Common myeloid progenitor, CD34-positive (primary cell): ENCODE results near the gene FAM204A.

Experiments
- CTCF ChIA-PET: fragments of 350-600 bp; sonication (Branson Sonifier 250); formaldehyde crosslinking; loops from one replicate; lab custom pipeline; 2021; ENCODE audit warnings: antibody characterized with exemption; lab: Charles Lee
- POLR2A ChIA-PET: fragments of 350-600 bp; sonication (Branson Sonifier 250); formaldehyde crosslinking; loops from one replicate; lab custom pipeline; 2021; ENCODE audit warnings: antibody characterized with exemption; lab: Charles Lee
- DNase-seq, 3 donors: peaks; one replicate each; pipeline versions ENCODE4 v3.0.0 to v3.0.0-alpha.2; 2013
- H3K27ac ChIP-seq, 2 experiments: 1 replicate in 1 of 2; 2 replicates in 1 of 2; pipeline ENCODE4 v1.7.0; 2013; ENCODE audit warnings: inconsistent platforms in 2 of 2, low read length in 2 of 2, mild to moderate bottlenecking in 2 of 2, low read depth in 1 of 2, moderate library complexity in 1 of 2; ENCODE audit not compliant: severe bottlenecking in 2 of 2, insufficient read depth in 1 of 2, poor library complexity in 1 of 2
- H3K27me3 ChIP-seq, 5 experiments: replicated peaks in 2 of 5; 1 replicate in 3 of 5; 2 replicates in 2 of 5; pipeline versions ENCODE4 v1.6.1 to v1.7.0; 2013; ENCODE audit warnings: low read length in 4 of 5, mild to moderate bottlenecking in 2 of 5, moderate library complexity in 2 of 5, inconsistent platforms in 1 of 5; ENCODE audit not compliant: insufficient read depth in 5 of 5, control insufficient read depth in 4 of 5
- H3K36me3 ChIP-seq, 4 experiments: 1 replicate in 2 of 4; 2 replicates in 2 of 4; pipeline versions ENCODE4 v1.6.1 to v1.7.0; 2013; ENCODE audit warnings: low read length in 3 of 4, control low read depth in 1 of 4, mild to moderate bottlenecking in 1 of 4; ENCODE audit not compliant: control insufficient read depth in 4 of 4, insufficient read depth in 4 of 4
- H3K4me1 ChIP-seq, 4 experiments: 1 replicate in 3 of 4; 2 replicates in 1 of 4; pipeline versions ENCODE4 v1.6.1 to v1.7.1; 2013; ENCODE audit warnings: low read length in 3 of 4, mild to moderate bottlenecking in 3 of 4, control low read depth in 1 of 4, inconsistent platforms in 1 of 4, moderate library complexity in 1 of 4; ENCODE audit not compliant: control insufficient read depth in 4 of 4, insufficient read depth in 4 of 4; ENCODE audit errors: control extremely low read depth in 1 of 4
- H3K4me3 ChIP-seq, 7 experiments: 1 replicate in 4 of 7; 2 replicates in 3 of 7; pipeline versions ENCODE4 v1.5.1 to v1.7.0; 2013; ENCODE audit warnings: mild to moderate bottlenecking in 7 of 7, low read length in 6 of 7, moderate library complexity in 6 of 7, inconsistent platforms in 2 of 7, low read depth in 2 of 7, control low read depth in 1 of 7; ENCODE audit not compliant: insufficient read depth in 4 of 7, control insufficient read depth in 1 of 7; ENCODE audit errors: extremely low read depth in 1 of 7
- H3K9me3 ChIP-seq, 5 experiments: 1 replicate in 4 of 5; 2 replicates in 1 of 5; pipeline versions ENCODE4 v1.6.1 to v1.7.1; 2013; ENCODE audit warnings: low read length in 4 of 5, mild to moderate bottlenecking in 2 of 5, inconsistent platforms in 1 of 5, low read depth in 1 of 5, moderate library complexity in 1 of 5; ENCODE audit not compliant: control insufficient read depth in 4 of 5, insufficient read depth in 2 of 5; ENCODE audit errors: control extremely low read depth in 1 of 5
- WGBS: methylation state at CpG from one replicate; pipeline ENCODE4 v1.1.5; 2013; ENCODE audit not compliant: insufficient coverage; 5-methylcytosine and 5-hydroxymethylcytosine counted together

The FAM204A gene

DNA sequence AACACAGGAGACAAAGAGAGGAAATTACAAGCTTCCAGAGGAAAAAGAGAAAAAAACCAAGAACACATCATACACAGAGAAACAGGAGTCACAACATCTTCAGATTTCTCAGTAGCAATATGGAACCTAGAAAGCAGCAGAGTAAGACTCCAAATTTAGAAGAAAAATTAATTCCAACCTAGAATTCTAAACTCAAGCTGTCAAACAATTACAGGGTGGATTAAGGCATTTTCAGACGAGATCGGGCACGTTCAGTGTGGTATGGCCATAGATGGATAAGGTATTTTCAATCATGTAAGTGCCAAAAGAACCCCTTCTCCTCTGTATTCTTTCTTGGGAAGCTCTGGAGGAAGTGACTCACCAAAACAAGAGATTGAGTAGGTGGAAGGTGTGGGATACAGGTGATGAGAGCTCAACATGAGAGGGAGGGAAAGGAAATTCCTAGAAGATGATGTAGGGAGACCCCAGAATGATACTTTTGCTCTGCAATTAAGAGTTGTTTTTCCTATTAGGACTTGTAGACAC, 51.6 kb downstream of the FAM204A start:
- no peak overlapping the region for H3K27ac ChIP-seq
- peaks cover 3 to 36% (median 8%) of the 10 kb centered on the region in 5 experiments for H3K27me3 ChIP-seq
- CTCF ChIA-PET, result no interaction called here
- WGBS, result 100% methylated on average over 3 of the region's 3 CpGs
- no peaks in the 10 kb centered on the region for H3K4me1 ChIP-seq
- no peaks in the 10 kb centered on the region for H3K36me3 ChIP-seq
- POLR2A ChIA-PET, result no interaction called here
- no peak overlapping the region for H3K4me3 ChIP-seq
- DNase-seq, result no peak
- peaks cover 0 to 3% (median 0%) of the 10 kb centered on the region in 5 experiments for H3K9me3 ChIP-seq

DNA sequence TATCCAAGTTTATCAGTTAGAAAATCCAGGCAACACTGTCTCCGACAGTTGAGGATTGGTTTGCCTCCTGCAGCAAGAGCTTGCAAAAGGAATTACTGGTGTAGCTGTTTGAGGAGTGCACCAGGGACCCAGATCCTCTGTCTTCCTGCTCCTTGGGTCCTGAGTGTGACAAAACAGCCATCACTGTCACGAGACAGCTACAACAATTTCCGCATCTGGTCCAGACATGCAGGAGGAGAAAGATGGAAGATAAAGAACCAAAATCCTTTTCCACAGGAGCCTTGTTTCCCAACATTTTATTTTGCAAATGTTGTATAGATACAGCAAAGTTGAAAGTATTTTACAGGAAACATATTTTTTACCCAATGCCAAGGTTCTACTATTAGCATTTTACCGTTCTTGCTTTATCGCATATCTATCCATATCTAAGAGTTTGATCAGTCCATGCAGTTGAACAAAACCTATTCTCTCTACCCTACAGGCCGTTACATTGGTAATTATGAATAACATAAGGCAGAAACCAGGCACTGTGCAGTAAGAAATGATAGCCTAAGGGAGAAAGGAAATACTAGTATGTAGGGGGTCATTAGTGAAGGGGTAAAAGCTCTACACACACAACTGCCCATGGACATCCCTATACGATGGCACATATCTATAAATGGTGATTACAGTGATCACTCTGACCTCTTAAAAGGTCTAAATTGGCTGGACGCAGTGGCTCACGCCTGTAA, 54.9 kb downstream of the FAM204A start:
- ChIA-PET POLR2A (no interaction called here), CTCF (no interaction called here)
- no peak for DNase-seq
- H3K9me3 ChIP-seq, result peaks cover 0 to 3% (median 0%) of the 10 kb centered on the region in 5 experiments
- WGBS, result 94% methylated on average over 6 of the region's 9 CpGs
- no peaks in the 10 kb centered on the region for H3K4me1 ChIP-seq
- no peak overlapping the region for H3K27ac ChIP-seq
- peaks cover 9 to 42% (median 12%) of the 10 kb centered on the region in 5 experiments for H3K27me3 ChIP-seq
- no peak overlapping the region for H3K4me3 ChIP-seq
- H3K36me3 ChIP-seq, result no peaks in the 10 kb centered on the region

- CTCF ChIA-PET, result interaction anchor here (1.0 kb wide), 1 partner anchor 14 kb away, joined by 3 read pairs; no protein-coding TSS in a partner anchor
- POLR2A ChIA-PET, result no interaction called here
- no peak overlapping the region for H3K4me3 ChIP-seq
- peaks cover 0 to 3% (median 0%) of the 10 kb centered on the region in 5 experiments for H3K9me3 ChIP-seq
- no peaks in the 10 kb centered on the region for H3K36me3 ChIP-seq
- DNase-seq, result no peak
- H3K27ac ChIP-seq, result no peak overlapping the region
- WGBS, result 52% methylated on average over 9 of the region's 17 CpGs
- H3K27me3 ChIP-seq, result peaks cover 9 to 45% (median 12%) of the 10 kb centered on the region in 5 experiments
- no peaks in the 10 kb centered on the region for H3K4me1 ChIP-seq
Observed at GRCh38 chr10:118286051-118286838, 55.9 kb downstream of the FAM204A start.

GRCh38 chr10:118282670-118283069, 59.5 kb downstream of the FAM204A start:
- Histone ChIP-seq H3K27ac (no peak overlapping the region), H3K27me3 (peaks cover 5 to 34% (median 12%) of the 10 kb centered on the region in 5 experiments), H3K9me3 (peaks cover 0 to 8% (median 5%) of the 10 kb centered on the region in 5 experiments), H3K4me3 (no peak overlapping the region), H3K4me1 (no peaks in the 10 kb centered on the region), H3K36me3 (no peaks in the 10 kb centered on the region)
- ChIA-PET POLR2A (no interaction called here), CTCF (no interaction called here)
- WGBS, result no CpG with 5 or more reads among the region's 1 CpG
- no peak for DNase-seq

GRCh38 chr10:118278649-118279048, 63.5 kb downstream of the FAM204A start:
- DNase-seq, result no peak
- H3K4me3 ChIP-seq, result no peak overlapping the region
- peaks cover 0 to 9% (median 5%) of the 10 kb centered on the region in 5 experiments for H3K9me3 ChIP-seq
- H3K36me3 ChIP-seq, result no peaks in the 10 kb centered on the region
- H3K4me1 ChIP-seq, result no peaks in the 10 kb centered on the region
- no peak overlapping the region for H3K27ac ChIP-seq
- ChIA-PET CTCF (no interaction called here), POLR2A (no interaction called here)
- peaks cover 0 to 8% (median 5%) of the 10 kb centered on the region in 5 experiments for H3K27me3 ChIP-seq

GRCh38 chr10:118277871-118278270, 64.3 kb downstream of the FAM204A start:
- no peak for DNase-seq
- H3K4me1 ChIP-seq, result no peaks in the 10 kb centered on the region

GRCh38 chr10:118276727-118277126, 65.4 kb downstream of the FAM204A start:
- POLR2A ChIA-PET, result no interaction called here
- CTCF ChIA-PET, result no interaction called here

More at GRCh38 chr10:118277871-118278270, 64.3 kb downstream of the FAM204A start:
- peaks cover 0 to 9% (median 5%) of the 10 kb centered on the region in 5 experiments for H3K9me3 ChIP-seq
- ChIA-PET CTCF (no interaction called here), POLR2A (no interaction called here)
- 100% methylated on average over 1 of the region's 2 CpGs for WGBS
- H3K4me3 ChIP-seq, result no peak overlapping the region
- H3K27ac ChIP-seq, result no peak overlapping the region
- H3K36me3 ChIP-seq, result no peaks in the 10 kb centered on the region
- peaks cover 0 to 10% (median 6%) of the 10 kb centered on the region in 5 experiments for H3K27me3 ChIP-seq

More at GRCh38 chr10:118276727-118277126, 65.4 kb downstream of the FAM204A start:
- no peaks in the 10 kb centered on the region for H3K36me3 ChIP-seq
- H3K27me3 ChIP-seq, result peaks cover 6 to 22% (median 16%) of the 10 kb centered on the region in 5 experiments
- 71% methylated on average over 2 of the region's 2 CpGs for WGBS
- no peak overlapping the region for H3K27ac ChIP-seq
- no peak for DNase-seq
- H3K4me3 ChIP-seq, result no peak overlapping the region
- H3K4me1 ChIP-seq, result no peaks in the 10 kb centered on the region
- H3K9me3 ChIP-seq, result peaks cover 0 to 9% (median 5%) of the 10 kb centered on the region in 5 experiments
